Activated CD4-positive, alpha-beta T cell treated with anti-CD3 and anti-CD28 coated beads, Interleukin-2, amount 50 U/mL, for 1 hour (primary cell): ENCODE data around the gene KPNA4.
A peak's percentile ranks its signal among the peaks of the same experiment; 100 is the strongest.
"Not testable (repeated sequence)": the region's sequence is repeated elsewhere in the genome, so short reads cannot be mapped to it uniquely, and the experiment has no call there.

Experiments
- DNase-seq: peaks from one replicate; pipeline ENCODE4 v3.0.0-alpha.2; 2020

KPNA4 gene

DNA sequence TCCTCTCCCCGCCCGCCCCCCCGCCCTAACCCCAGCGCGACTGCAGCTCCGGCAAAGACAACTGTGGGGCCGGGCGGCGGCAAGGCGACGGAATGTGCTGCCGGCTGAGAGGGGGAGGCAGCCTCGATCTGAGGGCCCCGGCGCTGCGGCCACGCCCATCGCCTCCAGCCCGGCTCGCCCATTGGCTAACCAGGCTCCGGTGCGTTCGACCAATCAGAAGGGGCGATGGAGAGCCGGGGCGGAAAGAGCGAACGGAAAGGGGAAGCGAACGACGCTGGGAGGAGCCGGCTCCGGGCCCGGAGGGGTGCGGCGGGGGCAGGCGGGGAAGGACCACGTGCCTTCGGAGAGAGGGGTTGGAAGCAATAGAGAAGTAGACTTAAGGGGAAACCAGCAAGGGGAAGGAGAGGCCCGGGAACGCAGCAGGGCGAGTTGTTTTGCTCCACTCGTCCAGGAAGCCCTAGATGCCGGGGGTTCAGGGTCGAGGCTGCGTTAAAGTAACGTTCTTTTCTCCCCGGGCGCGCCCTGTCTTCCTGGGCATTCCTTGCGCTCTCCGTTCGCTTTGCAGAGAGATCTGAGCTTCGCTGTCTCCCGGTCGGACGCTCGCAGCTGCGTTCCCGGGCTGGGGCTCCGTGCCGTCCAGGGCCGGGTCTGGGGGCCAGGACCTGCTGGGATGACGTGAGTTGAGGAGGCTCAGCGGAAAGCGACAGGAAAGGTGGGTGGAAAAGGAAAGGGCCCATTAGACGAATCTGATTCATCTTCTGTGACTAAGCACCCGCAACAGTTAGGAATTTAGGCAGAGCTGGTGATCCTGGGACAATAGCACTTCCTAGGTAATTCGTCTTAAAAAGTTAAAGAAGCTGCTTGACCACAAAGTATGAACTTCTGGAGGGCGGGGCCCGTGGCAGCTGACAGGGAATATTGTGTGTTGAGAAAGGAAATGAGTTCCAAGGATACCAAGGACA is at the start of gene KPNA4:
Gene KPNA4 (minus strand): TSS at position 130 of the 962 bp plus-strand sequence. CDS start 289 bp downstream, outside the sequence.
- peak; percentile 96 for DNase-seq

DNA sequence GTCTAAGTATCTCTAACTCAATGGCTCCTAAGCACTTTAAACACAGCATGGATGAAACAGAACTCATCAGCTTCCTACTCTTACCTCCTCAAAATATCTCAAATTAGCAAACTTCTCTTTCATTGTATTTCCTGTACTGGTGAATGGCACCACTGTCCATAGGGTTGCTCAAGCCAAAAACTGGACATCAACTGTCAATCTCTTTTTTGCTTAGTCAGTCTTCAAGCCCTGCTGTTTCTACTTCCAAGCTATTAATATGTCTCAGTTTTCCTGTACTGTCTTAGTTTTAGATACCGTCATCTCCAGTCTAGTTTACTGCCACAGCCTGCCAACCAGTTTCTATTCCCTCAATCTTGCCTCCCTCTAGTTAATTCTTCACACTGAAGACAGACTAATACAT is 48.3 kb upstream of the KPNA4 start:
- no peak for DNase-seq

GRCh38 chr3:160612386-160613075 is 47.2 kb upstream of the KPNA4 start:
- DNase-seq, result no peak

- no peak for DNase-seq
Measured at GRCh38 chr3:160611141-160611540, 45.8 kb upstream of the KPNA4 start.

- no peak for DNase-seq
Measured at GRCh38 chr3:160608870-160609269, 43.5 kb upstream of the KPNA4 start.

DNA sequence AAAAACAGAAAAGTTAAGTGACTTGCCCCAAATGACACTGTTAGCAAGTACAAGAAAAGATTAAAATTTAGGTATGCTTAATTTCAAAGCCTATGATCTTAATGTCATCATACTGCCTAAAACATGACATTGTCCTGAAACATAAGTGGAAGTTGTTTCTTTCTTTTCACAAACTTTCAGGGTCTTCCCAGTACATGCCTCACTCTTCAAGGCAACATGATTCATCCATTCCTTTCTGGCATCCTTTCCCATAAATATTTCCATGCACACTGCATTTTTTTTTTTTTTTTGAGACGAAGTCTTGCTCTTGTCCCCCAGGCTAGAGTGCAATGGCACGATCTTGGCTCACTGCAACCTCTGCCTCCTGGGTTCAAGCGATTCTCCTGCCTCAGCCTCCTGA is 42.5 kb upstream of the KPNA4 start:
- no peak for DNase-seq

DNA sequence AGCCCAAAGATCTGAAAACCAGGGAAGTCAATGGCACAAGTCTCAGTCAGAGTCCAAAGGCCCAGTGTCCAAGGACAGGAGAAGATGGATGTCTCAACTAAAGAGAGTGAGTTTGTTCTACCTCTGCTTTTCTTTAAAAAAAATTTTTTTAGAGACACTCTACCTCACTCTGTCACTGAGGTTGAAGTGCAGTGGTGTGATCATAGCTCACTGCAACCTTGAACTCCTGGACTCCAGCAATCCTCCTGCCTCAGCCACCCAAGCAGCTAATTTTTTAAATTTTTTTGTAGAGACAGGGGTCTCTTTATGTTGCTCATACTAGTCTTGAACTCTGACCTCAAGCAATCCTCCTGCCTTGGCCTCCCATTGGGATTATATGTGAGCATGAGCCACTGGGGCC is 39.9 kb upstream of the KPNA4 start:
- DNase-seq, result no peak

GRCh38 chr3:160603845-160604244 is 38.5 kb upstream of the KPNA4 start:
- not testable (repeated sequence) for DNase-seq

GRCh38 chr3:160602259-160602658 is 36.9 kb upstream of the KPNA4 start:
- no peak for DNase-seq

DNA sequence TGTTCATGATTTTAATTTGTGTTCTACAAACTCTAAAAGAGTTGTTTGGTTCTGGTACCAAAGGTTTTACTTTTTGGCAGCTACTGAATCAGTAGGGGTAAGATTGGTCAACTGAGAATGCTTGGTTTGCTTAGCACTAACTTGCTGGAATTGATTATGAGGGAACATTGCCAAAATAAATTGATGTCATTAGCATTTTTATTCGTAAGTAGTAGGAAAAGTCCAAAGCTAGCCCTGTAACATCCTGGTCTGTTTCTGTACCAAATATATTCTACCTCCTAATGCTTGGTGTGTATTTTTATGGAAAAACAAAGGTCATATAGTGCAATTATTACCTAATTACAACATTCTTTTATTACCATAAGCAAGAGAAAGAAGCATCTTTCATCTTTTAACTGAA is 35.9 kb upstream of the KPNA4 start:
- DNase-seq, result no peak

DNA sequence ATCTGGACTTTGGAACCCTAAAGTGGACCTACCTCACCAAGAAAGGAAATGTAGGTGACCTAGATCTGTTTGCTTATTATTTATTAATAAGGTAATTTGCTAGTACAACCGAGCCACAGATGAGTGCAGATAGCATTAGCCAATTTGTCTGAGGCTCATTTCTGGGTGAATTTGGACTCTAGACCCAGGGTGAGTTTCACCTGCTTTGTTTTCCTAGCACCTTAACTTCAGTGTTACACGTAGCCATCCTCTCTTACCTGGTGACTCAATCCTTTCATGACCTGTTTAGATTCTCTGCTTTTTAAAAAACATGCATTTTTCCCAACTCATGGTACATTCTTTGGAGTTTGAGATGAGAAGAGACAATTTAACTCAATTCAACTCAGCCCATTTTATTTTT is 33.5 kb upstream of the KPNA4 start:
- DNase-seq, result no peak

GRCh38 chr3:160588023-160588422 is 22.7 kb upstream of the KPNA4 start:
- no peak for DNase-seq

GRCh38 chr3:160587105-160587504 is 21.7 kb upstream of the KPNA4 start:
- no peak for DNase-seq

GRCh38 chr3:160586679-160587078 is 21.3 kb upstream of the KPNA4 start:
- DNase-seq, result no peak

GRCh38 chr3:160583451-160583850 is 18.1 kb upstream of the KPNA4 start:
- no peak for DNase-seq

DNA sequence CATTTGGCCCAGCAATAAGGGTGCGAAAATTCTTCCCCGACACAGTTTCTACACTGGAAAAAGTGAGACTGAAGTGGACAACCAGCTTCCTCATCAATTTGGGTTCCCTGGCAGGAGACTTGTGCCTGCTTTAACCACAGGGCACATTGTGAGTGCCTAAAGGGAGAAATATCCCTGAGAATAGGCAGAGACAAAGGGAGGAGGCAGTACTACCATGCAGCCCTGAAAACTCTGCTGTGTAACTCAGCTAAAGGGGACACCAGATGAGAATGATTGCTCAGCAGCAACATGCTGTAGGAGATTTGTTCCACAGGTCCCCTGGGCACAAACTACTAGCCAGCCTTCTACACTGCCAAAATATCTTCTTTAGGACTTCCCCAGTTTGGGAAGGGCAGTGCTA is 15.6 kb upstream of the KPNA4 start:
- DNase-seq, result no peak

- DNase-seq, result no peak
Measured at GRCh38 chr3:160577556-160578195, 12.3 kb upstream of the KPNA4 start.

DNA sequence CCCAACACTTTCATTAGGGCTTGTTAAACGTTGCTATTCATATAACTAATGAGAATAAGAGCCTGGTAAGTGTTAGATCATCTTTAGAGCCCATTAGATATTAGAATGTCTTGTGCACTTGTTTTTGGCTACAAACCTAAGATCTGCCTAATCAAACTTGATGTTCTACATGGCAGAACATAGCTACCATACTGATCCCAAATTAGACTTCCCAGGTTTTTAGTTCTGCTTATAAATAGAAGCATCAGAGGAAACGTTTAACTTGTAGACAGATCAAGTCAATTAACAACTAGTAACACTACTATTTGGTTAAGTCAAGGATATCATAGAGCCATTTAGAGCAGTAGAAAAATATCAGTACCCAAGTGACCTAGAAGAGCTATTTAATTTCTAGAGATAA is 11.7 kb upstream of the KPNA4 start:
- DNase-seq, result no peak

DNA sequence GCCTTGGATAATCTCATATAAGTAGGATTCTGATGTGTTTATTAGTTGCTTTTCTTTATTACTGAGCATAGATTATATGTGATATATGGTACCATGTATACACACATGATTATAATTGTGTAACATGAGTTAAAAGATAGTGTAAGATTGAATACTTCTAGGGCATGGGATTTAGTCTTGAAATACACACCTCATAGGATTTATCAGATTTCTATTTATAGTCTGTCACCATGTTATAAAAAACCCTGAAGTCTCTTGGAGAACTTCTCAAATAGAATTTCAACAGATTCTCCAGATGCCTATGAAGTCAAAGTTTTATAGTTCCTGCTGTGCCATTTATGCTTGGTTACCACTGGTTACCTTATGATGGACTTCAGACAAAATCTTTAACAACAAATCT is 11.2 kb upstream of the KPNA4 start:
- DNase-seq, result no peak

- DNase-seq, result no peak
Measured at GRCh38 chr3:160575589-160575988, 10.2 kb upstream of the KPNA4 start.

- no peak for DNase-seq
Measured at GRCh38 chr3:160574636-160575035, 9.3 kb upstream of the KPNA4 start.

- DNase-seq, result not testable (repeated sequence)
Measured at GRCh38 chr3:160573955-160574525, 8.7 kb upstream of the KPNA4 start.
